Astrocyte of the spinal cord (primary cell): ENCODE results near the gene FUT4.

Experiments used
- DNase-seq: peaks from one replicate; pipeline ENCODE4 v3.0.0; 2011; ENCODE audit warnings: low read depth, low spot score
- H3K4me3 ChIP-seq: 2 replicates; pipeline ENCODE4 v1.5.1; 2011; ENCODE audit warnings: low read depth, mild to moderate bottlenecking, low read length, moderate library complexity
- in situ Hi-C: cut with HindIII; loops from 2 replicates; pipeline ENCODE4 v1.10.0; 2017; ENCODE audit warnings: low sequenced_read_pairs
- TF ChIP-seq, protein P1 (sequence below): IDR thresholded peaks from 2 replicates; pipeline ENCODE4 v1.5.1; 2012; ENCODE audit warnings: low read depth, mild to moderate bottlenecking, low read length, inconsistent platforms

Gene FUT4

DNA sequence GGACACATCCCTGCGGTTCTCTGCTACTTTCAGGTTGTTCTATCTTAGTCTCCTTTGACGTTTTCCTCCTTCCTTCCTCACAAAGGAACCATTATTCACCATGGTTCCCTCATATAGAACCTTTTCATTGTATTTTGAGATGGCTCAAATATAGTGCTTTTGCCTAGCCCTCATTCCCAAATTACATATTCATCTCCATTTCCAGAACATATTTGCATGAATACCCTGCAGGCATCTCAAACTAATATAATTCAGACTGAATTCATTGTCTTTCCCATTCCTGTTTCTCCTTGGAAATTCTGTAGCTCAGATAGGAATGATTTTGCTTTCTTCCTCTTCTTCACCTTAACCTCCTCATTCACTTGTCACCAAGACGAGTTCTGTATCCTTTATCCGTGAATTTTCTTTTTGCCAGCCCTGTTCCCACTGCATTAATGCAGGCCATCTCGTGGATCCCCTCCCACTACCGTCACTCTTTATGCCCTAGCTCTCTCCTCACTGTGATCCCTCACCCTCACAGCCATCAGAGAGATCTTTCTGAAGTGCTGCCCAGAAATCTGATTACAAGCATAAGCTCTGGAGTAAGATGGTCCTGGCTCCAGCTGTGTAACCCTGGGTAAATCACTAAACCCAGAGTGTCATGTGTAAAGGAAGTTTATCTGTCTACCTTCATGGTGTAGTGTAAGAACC, 46.8 kb downstream of the FUT4 start:
- DNase-seq = no peak
- H3K4me3 ChIP-seq = no peak overlapping the region
- TF ChIP-seq, protein P1, sequence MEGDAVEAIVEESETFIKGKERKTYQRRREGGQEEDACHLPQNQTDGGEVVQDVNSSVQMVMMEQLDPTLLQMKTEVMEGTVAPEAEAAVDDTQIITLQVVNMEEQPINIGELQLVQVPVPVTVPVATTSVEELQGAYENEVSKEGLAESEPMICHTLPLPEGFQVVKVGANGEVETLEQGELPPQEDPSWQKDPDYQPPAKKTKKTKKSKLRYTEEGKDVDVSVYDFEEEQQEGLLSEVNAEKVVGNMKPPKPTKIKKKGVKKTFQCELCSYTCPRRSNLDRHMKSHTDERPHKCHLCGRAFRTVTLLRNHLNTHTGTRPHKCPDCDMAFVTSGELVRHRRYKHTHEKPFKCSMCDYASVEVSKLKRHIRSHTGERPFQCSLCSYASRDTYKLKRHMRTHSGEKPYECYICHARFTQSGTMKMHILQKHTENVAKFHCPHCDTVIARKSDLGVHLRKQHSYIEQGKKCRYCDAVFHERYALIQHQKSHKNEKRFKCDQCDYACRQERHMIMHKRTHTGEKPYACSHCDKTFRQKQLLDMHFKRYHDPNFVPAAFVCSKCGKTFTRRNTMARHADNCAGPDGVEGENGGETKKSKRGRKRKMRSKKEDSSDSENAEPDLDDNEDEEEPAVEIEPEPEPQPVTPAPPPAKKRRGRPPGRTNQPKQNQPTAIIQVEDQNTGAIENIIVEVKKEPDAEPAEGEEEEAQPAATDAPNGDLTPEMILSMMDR = no peak
- in situ Hi-C loops = no loop called here

GRCh38 chr11:94593030-94593429, 49.3 kb downstream of the FUT4 start:
- no peak overlapping the region for H3K4me3 ChIP-seq
- in situ Hi-C loops = no loop called here
- TF ChIP-seq, protein P1 = no peak
- no peak for DNase-seq

- TF ChIP-seq, protein P1 = no peak
- no peak for DNase-seq
- no peak overlapping the region for H3K4me3 ChIP-seq
- in situ Hi-C loops = no loop called here
These were observed 51.4 kb downstream of the FUT4 start for GRCh38 chr11:94595076-94595475.

GRCh38 chr11:94597896-94598295, 54.2 kb downstream of the FUT4 start:
- in situ Hi-C loops = no loop called here
- peak; percentile 32 for DNase-seq

More at GRCh38 chr11:94597896-94598295, 54.2 kb downstream of the FUT4 start:
- TF ChIP-seq, protein P1 = peak; percentile 29
- no peak overlapping the region for H3K4me3 ChIP-seq
